NCI-H460 (cell line): ENCODE data around the gene SCTR. TPM values are rescaled to one million over a fixed set of nuclear protein-coding genes. Genes with fewer than 3 reads are reported as not detected.

Experiments used
- DNase-seq: peaks from one replicate; pipeline ENCODE4 v3.0.0-alpha.2; 2016; ENCODE audit warnings: low read depth; ENCODE audit errors: extremely low read depth
- total RNA-seq: library from RNA; depleted of rRNA; stranded (reverse); fragments of >200 nt; shearing (Covaris generic); gene quantifications from 2 replicates; pipeline ENCODE4 v1.2.3, GENCODE V29; 2014

The SCTR gene
- total RNA-seq, 1 experiment from 2014 or later = not detected

DNA sequence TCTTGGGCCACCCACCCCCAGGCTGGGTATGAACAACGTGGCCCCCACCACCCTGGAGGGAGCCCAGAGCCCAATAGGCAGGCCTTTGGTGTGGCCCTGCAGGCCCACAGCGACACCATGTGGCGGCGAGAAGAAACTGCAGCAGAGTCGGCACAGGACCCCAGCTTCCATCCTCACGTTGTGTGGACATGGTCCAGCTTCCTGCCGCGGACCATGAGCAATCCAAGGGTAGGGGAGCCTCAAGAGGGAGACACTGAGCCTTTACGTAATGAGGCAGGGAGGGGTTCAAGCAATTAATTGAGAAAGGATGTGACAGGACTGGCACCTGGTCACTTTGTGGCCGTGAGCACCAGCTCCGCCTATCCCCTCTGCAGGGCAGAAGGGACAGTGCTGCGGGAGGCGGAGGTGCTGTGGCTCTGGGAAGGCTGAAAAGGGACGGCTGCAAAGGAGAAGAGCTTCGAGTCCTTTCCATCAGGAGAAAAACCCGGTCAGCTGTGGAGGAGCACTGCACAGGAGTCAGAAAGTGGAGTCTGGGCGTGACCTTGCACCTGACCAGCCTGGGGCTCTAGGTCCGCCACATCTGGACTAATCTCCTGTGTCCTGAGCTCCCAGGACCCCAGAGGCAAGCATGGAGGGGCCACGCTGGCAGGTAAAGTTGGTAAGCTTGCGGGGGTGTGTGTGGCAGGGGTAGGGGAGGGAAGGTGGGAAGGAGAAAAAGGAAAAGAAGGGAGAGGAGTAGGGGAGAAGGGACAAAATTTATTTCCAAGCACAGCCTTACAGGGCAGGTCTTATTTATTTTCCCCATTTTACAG lies 47.8 kb downstream of the SCTR start:
- peak; percentile 53 for DNase-seq

DNA sequence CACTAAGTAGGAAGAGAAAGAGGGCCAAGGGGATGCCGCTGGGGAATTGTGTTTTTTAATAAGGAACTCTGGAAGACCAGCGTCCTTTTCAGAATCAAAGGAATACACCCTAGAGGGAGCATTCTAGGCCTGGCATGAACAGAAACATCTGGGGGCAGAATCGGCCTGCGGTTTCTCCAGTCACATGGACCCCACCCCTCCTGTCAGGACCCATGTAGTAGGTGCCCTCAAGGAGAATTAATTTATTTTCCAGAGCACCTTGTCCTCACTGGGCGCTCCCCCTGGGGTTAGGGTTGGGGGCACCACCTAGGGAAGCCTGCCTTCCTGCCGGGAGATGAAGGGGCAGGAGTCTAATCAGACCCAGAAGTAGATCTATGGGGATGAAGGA lies 48.4 kb downstream of the SCTR start:
- DNase-seq = no peak

DNA sequence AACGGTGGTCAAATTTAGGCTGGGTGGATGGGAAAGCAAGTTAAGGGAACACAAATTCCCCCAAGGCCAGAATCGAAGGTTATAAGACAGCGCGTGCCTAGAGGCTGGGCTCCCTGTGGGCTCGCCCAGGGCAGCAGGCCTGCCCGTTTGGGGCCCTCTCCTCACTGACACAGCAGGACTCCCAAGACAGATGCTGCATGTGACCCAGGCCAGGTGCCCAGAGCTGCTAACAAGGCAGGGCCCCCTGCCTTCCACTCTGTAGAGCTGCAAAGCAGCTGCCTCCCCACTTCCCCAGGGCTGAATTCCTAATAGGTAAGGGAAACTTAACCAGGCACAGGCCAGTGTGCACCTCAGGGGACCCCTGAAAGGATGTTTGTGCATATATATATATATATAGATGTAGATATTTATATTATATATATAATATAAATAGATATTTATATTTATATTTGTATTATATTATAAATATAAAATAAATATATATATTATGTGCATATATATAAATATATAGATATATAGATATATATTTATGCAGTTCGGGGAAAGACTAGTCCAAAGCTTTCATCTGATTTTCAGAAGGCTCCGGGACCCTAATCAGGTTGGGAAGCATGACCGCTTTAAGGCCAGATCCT lies 48.9 kb downstream of the SCTR start:
- no peak for DNase-seq

DNA sequence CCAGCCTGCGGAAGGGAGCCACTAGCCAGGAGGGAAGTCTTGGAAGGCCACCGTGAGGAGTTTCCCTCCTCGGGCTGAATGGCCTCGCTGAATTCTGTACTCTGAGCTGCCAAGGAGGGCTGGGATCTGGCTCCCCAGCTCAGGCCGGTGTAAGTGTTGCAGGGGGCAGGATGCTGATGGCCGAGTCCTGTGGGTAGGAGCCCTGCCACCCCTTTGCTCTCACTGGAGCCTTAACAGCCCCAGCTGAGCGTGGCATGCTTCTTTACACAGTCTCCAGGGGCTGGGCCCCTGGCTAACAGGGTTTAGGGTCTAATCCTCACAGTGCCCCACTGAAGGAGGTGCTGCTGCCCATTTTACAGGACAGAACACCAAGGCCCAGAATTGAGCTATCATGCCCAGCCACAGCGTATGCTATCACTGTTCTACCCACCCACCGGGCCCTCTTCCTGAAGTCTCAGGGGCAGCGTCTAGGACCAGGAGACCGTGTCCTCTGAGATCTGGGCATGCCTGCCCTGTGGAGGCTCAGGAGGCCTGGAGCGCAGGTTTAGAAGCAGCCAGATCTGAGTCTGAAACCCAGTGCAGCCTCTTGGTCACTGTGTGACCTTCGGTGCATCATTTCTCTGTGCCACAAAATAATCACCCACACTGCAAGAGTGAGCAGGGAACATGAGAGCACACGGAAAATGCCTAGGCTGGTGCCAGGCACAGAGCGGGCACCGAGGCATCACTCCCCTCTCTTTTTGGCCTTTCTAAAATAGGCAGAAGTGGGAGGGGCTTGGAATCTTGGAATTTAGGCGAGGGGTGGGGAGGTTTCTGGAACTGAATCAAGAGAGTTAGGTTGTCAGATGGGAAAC lies 49.7 kb downstream of the SCTR start:
- DNase-seq = no peak

DNA sequence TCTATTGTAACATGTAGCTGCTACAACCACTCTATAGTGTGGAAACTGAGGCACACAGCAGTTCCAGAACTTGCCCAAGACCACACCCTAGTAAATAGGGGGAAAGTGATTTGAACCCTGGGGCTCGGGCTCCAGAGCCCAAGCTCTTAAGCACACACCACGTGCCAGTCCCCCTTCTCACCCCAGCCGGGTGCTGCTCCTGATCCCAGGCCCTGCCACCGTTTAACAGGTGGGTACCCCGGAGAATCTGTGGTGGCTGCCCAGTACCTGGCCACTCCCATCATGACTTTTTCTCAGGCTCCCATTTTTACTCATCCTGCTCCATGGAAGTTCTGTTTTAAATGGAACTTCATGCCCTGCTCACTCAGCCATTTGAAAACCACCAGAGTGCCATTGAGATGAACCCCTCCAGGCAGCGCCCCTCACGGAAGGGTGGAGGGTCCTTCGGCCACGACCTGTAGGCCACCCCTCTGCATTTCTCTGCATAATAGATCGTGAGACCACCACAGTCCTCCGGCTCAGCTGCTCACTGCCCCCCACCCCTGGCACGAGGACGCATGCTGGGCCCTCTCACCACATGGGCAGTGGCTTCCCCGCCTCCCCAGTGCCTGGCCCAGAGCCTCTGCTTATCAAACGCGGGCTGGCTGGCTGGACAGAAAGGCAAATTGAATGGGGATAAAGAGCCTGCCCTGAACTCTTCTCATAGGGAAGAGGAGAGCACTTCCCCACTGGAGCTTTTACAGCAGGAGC lies 50.5 kb downstream of the SCTR start:
- DNase-seq = no peak

DNA sequence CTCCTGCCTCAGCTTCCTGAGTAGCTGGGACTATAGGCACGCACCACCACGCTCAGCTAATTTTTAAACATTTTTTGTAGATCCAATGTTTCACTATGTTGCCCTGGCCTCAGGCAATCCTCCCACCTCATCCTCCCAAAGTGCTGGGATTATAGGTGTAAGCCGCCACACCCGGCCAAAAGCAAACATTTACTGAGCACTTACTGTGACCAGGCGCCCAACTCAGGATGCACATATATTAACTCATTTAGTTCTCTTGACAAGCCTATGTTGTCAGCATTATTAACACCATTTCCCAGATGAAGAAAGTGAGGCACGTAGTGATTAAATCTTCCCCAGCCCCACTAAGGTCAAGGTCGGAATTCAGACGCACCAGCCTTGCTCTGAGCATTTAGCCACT lies 51.5 kb downstream of the SCTR start:
- DNase-seq = no peak

DNA sequence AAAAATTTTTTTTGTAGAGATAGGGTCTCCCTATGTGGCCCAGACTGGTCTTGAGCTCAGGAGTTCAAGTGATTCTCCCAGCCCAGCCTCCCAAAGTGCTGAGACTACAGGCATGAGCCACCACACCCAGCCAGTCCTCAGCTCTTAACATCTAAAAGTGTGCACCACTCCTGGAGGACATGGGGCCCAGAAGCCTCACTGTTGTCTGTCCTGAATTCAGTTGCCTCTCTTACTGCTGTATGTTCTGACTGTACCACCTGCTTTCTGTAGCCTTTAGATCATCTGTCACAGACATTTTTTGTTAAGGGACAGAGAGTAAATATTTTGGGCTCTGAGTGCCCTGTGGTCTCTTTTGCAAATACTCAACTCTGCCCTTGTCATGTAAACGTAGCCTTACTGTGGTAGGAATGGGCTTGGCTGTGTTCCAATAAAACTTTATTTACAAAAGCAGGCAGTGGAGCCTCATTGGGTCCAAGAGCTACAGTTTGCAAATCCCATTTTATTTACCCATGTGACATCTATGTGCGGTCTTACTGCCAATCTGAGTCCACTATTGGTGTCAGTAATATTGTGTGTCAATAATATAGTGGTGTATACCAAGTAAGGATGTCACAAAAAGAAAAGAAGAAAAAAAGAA lies 54.5 kb downstream of the SCTR start:
- DNase-seq = no peak

DNA sequence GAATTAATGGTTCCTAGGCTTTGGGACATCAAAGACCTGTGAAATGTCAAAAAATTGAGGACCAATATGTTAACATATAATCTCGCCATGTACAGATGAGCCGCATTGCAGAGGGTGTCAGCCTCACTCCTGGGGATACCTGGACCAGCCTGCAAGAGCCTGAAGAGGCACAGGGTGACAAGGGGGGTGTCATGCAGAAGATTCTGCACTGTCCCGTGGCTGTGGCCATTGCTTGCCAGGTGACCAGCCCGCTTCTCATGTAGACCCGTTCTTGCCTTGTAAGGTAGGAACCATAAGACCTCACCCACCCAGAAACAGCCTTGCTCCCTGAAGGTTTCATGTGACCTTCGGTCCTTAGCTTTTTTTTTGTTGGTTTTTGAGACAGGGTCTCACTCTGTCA lies 55.2 kb downstream of the SCTR start:
- no peak for DNase-seq

DNA sequence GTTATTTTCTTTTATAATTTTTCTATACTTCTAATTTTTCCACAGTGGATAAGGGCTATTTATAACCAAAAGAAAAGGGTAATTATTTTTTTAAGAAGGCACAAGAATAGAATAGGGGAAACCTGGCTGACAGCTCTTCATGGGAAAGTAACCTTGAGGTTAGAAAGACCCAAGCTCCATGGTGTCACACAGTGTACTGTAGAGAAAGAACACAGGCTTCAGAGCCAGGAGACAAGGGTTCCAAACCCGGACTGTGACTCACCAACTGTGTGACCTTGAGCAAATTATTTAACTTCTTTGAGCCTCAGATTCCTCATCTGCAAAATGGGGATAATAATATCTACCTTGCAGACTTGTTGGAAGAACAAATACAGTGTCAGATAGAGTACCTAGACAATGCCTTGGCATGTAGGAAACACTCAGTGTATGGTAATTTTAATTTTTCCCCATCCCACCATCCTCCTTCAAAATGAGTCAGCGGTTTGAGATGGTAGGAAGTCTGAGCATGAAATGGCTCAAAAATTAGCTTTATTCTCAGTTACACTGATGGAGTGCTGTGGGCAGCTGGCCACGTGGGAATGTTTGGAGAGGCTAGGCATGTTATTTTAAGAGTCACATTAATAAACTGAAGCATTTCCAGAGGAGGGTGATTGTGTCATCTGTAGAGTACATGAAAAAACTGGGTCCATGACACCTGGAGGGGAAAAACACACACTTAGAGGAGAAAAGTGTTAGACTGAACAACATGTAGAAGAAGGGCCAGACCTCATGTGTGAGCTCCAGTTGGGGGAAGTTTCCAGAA lies 55.9 kb downstream of the SCTR start:
- DNase-seq = no peak

DNA sequence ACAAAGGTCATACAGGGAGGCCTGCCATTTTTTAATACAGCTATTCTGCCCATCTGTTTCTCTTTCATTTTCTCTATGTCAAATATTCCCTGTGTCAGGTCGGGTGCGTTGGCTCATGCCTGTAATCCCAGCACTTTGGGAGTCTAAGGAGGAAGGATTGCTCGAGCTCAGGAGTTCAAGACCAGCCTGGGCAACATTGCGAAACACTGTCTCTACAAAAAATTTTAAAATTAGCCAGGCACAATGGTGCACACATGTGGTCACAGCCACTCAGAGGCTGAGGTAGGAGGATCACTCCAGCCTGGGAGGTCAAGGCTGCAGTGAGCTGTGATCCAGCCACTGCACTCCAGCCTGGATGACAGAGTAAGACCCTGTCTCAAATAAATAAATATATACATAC lies 57.9 kb downstream of the SCTR start:
- DNase-seq = no peak

DNA sequence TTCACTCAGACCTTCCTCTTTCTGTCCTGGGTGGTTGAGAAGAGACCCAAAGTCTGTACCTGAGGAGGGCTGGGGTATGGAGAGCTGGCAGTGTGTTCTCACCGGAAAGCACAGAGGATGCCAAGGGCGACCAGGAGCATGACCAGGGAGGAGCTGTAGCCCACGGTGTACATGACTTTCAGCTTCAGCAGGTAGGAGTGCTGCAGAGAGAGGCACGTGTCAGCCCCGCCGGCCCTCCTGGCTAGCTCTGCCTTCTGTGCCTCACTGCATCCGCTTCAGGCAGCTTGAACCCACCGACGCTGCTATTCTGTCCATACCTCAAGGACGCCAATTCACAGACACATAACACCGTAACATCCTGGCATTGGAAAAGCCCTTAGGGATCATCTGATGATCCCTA lies 58.6 kb downstream of the SCTR start:
- DNase-seq = no peak

DNA sequence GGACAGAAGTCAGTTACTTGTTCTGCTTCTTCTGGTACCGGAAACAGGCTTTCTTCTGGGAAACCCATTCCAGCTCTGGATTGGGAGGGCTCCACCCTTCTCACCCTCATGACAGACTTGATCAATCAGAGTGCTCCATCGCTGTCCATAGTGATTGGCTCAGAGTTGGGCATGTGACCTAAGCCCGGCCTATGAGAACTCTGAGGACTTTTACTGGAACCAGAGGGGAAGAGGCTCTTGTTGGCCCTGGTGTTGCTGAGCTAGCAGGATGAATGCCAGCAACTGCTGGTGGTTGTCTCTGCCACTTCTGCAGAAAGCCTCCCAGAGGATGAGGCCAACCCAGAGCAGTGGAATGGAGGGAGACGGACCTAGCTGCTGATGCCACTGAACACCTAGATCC lies 59.3 kb downstream of the SCTR start:
- no peak for DNase-seq

DNA sequence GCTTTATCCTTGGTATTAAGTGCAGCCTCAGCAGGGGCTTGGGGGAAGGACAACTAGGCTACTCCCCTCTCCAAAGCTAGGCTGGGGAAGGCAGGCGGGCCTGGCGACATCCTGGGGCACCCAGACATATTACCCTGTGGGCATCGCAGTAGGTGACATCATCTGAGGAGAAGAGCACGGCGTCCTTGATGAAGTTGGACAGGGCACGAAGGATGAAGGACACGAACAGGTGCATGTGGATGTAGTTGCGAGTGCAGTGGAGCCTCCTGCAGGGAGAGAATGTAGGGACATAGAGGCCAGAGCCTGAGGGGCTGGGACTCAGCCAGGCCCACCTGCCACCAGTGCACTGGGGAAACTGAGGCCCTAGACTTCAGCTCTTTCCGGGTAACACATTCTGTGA lies 60.3 kb downstream of the SCTR start:
- no peak for DNase-seq

DNA sequence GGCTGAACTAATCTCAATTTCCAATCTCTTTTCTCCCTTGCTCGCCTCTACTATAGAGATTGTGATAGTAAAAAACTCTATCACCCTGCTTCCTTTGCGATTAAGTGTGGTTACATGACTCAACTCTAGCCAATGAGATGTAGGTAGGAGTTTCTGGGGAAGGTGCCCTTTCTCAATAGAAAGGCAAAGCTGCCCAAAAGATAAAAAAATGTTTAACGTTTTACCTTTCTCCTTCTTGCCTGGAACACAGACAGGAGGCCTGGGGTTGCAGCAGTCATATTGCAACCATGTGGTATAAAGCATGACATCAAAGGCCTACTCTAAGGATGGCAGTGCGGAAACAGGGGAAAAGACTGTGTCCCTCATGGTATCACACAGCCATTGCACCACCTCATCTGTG lies 61.1 kb downstream of the SCTR start:
- no peak for DNase-seq

DNA sequence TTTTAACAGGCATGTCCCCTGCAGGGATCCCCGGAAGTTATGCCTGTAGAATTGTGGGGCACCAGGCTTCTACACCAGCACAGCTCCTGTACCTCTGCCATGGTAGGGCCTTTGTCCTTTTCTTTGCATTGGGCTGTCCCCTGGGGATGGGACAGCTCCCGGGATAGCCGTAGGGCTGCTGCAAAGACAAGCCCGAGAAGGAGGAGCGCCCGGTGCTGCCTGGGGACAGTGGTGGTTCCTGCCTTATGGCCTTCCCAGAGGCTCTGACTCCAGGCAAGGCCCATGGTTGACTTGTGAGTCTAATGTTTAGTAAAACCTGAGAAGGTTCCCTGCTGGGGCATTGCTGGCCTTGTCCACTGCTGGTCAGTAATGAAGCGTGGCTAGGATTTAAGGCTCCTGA lies 61.7 kb downstream of the SCTR start:
- no peak for DNase-seq

DNA sequence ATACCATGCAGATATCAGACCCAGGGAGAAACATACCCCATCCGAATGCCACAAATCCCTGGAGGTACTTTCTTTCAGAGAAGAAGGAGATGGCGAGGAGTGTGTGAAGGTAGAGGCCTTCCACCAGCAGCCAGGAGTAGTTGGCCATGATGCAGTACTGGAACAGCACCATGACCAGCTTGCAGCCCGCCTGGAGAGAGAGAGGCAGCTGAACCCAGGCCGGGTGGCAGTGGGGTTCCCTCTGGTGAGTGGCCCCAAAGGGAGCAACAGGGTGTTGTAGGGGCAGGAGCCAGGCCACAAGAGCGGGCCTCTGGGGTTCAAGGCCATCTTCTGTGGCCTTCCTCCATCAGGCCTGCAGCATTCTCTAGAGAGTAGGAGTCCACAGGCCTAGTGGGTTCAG lies 62.5 kb downstream of the SCTR start:
- no peak for DNase-seq

DNA sequence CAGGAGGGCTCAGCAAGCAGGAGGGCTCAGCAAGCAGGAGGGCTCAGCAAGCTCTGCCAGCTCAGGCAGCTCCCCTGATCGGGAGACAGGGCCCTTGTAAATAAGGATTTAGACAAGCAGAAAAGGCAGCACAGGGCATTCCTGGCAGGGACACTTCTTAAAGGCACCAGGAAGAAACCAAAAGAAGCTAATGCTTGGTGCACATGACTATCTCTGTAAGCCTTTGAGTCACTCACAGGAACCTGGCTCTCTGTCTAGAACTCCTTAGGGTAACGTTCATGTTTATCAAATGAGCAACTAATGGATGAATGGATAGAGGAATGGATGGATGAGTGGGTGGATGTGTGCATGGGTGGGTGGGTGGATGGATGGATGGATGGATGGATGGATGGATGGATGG lies 64.2 kb downstream of the SCTR start:
- DNase-seq = no peak

DNA sequence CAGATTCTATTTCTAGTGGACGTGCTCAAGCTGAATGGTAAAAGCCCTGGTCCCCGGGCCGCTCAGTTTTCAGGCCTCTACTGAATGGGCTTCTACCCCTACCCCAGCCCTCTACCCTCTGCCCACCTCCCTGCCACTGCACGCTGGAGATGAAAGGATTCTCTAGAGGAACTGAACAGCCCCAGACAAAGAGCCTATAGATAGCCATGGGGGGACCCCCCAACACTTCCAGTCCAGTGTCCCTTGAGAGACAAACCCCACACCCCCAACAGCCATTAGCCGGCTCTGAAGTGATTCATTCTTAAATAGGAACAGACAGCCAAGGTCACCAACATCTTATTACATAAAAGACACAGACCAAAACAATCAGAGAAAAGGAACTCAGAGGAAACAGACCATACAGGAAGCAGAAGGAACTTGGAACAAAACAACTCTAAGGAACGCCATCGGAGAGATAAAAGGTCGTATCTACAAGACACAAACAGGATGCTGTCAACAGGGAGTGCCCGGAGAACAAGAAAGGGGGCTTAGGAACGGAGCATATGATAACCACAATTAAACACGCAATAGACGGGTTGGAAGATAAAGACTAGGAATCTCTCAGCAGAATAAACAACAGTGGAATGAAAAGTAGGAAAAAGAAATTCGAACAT lies 69.1 kb downstream of the SCTR start:
- DNase-seq = no peak

DNA sequence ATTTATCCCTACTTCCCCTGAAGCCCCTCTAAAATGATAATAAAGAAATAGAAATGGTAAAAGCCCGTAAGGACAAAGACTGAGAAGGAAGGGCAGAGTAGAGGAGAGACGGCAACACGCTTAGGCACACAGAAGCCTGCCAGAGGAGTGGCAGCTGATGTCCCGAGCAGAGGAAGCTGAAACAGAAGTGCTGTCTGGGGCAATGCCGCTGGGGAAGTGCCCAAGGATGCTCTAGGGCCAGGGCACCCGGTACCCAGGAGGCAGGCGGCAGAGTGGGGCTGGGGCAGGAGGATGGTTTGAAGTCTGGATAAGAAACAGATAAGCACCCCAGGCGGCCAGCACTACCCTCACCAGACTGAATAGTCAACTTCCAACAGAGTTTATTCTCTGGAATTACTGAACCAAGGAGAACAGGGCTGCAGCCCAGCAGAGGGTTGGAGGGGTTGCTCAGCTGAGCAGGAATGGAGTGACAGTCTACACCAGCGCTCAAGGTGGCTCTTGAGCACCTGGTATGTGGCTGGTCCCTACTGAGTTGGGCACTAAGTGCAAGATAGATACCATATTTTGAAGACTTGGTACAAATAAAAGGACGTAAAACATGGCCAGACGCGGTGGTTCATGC lies 70.2 kb downstream of the SCTR start:
- no peak for DNase-seq
